GM18519 (cell line): Measurements from ENCODE around the gene GADD45B.
A peak's percentile ranks its signal among the peaks of the same experiment; 100 is the strongest.
"Not testable (repeated sequence)": the region's sequence is repeated elsewhere in the genome, so short reads cannot be mapped to it uniquely, and the experiment has no call there.

ENCODE experiments used
- ATAC-seq: cut with Tn5 transposase; IDR thresholded peaks from one replicate; pipeline ENCODE4 v1.9.1; 2021; ENCODE audit warnings: mild to moderate bottlenecking, moderate library complexity; ENCODE audit not compliant: unreplicated experiment, low FRiP score

The GADD45B gene

DNA sequence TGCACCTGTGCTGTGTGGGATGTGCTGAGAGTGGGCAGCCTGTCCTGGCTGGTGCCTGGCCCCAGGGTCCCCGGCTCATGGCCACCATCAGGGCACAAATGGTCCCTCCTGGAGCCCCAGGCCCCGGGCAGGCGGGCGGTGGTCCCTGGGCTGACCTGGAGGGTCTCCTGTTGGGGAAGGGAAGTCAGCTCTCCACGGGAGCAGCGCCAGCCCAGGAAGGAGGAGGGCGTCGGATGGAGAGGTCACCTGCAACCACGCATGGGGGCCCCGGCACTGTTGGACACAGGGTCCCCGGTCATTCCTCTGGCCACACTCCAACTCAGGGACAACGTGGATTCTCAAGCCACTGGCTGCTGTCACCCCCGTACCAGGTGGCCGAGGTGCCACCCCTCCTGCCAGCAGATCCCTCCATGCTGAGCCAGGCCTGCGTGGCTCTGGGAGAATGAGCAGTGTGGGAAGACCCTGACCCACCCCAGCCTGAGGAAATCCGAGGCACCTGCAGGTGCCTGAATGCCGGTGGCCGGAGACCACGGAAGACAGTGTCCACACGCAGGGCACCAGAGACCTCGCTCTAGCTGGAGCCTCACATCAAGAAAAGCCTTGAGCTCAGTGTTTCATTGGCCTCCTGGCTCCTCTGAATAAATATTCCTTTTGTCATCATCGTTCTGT is 32.7 kb upstream of the GADD45B start:
- ATAC-seq: no peak

DNA sequence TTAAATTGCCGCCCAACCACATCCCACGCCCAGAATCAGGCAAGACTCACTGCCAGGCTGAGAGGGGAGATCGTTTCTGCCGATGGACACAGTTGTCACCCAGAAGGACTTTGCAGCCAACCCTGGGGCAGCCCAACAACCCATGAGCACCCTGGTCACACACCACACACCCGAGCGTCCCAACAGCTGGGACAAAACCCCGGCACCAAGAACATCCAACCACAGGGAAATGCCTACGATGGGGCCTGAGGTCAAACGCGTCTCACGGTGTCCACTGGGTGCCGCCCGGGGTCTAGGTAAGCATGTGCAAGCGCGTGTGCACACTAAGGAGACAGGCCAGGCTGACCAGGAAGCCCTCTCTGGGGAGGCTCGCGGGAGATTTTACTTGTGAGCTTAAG is 32.1 kb upstream of the GADD45B start:
- ATAC-seq: no peak

DNA sequence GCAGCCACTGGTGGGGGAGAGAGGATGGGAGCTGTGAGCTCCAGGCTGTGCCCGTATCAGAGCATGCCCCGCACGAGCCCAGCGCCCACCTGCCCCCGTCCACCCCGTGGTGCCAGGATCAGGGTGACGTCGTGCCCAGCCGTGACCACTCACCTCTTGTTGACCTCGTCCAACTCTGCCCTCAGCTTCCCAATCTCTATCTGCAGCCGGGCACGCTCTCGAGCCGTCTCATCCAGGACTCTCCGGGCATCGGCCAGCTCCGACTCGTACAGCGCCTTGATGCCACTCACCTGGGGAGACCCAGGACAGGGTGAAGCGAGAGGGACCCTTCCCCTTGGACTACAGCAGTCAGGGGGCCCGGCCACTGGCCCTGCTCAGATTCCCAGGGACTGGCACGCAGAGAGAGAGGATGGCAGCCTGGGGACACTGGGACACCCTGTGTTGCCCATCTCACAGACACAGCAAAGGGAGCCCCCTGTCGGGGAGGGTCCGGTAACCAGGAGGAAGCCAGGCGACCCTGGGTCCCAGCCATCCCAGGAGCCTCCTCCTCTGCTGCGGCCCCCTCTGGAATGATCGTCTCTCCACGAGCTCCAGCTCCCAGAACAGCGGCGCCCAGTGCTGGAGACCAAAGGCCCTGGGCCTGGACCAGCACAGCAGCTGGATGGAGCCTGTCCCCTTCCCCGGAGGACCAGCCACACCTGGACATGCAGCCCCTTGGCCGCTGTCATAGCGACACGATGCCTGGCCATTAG is 31.5 kb upstream of the GADD45B start:
- ATAC-seq: no peak

DNA sequence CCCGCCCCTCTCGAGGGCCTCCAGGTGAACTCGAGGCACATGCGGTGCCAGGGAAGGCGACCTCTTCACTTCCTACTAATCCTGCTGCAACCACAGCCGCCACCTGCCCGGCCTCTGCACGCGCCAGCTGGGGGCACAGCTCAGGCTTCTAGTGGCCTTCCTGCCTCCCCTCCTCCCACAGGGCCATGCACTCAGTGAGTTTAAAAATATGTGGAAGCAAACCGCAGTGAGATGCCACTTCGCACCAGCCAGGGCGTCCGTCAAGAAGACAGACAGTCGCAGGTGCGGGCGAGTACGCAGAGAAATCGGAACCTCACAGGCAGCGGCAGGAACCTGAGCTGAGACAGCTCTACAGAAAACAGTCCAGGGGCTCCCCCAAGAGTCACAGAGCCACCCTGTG is 29.5 kb upstream of the GADD45B start:
- no peak for ATAC-seq

DNA sequence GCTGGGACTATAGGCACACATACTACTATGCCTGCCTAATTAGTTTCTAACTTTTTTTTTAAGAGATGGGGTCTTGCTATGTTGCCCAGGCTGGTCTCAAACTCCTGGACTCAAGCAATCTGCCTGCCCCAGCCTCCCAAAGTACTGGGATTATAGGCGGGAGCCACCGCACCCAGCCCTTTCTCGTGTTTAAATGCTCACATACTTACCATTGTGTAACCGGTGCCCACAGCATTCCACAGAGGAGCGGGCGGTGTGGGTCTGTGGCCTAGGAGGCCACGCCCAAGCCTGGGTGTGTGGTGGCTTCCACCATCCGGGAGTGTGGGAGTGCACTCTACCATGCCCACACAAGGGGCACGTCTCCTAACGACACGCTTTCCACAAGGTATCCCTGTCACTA is 26.9 kb upstream of the GADD45B start:
- no peak for ATAC-seq

DNA sequence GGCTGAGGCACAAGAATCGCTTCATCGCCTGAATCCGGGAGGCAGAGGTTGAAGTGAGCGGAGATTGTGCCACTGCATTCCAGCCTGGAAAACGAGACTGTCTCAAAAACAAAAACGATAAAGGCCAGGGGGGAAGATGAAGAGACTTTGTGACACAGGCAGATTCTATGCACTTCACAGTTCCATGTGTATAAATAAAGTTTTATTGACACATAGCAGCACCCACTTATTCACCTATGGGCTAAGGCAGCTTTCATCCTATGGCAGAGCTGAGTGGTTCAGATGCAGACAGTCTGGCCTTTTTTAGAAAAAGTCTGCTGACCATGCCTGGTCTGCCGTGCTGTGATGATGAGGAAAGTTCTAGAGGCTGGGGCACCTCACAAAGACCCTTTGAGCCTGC is 24.8 kb upstream of the GADD45B start:
- no peak for ATAC-seq

DNA sequence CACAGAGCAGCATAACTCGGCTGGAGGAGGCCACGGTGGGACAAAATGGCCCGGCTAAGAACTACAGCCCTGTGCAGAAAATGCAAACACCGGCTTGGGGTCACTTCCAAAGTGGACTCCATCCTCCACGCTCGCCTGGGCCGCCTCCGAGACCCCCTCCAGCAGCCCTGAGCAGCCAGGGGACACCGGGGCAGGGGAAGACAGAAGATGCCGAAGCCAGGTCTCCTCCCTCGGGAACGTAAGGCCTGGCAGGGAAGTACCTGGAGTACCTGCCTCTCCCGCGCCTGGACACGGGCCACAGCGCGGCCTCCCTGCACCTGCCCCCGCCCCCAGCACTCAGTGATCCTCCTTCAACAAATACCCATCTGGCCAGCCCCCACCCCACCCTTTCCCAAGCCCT is 24.2 kb upstream of the GADD45B start:
- no peak for ATAC-seq

DNA sequence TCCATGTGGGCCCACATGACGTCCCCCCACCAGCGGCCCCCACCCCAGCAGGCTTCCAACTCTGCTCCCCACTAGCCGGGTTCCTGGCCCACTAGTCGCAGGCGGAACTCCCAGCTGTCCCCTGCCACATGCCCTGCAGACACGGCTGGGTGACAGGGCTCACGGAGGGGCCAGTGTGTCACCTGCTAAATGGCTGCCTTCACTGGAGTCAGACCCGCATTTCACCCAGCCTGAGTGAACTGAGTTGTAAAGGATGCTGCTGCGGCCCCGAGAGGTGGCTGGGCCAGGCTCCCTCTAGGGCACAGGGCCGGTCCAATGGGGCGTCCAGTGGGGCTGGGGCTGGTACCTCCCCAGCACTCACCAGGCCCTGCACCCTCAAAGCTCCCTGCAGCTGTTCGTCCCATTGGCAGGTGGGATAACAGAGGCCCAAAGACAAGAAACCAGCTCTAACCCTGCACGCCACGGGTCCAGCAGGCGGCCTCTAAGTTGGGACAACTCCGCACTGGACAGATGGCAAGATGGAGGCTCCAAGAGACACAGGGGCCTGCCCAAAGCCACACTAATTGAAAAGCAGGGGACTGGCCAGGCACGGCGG is 22.4 kb upstream of the GADD45B start:
- ATAC-seq: no peak

DNA sequence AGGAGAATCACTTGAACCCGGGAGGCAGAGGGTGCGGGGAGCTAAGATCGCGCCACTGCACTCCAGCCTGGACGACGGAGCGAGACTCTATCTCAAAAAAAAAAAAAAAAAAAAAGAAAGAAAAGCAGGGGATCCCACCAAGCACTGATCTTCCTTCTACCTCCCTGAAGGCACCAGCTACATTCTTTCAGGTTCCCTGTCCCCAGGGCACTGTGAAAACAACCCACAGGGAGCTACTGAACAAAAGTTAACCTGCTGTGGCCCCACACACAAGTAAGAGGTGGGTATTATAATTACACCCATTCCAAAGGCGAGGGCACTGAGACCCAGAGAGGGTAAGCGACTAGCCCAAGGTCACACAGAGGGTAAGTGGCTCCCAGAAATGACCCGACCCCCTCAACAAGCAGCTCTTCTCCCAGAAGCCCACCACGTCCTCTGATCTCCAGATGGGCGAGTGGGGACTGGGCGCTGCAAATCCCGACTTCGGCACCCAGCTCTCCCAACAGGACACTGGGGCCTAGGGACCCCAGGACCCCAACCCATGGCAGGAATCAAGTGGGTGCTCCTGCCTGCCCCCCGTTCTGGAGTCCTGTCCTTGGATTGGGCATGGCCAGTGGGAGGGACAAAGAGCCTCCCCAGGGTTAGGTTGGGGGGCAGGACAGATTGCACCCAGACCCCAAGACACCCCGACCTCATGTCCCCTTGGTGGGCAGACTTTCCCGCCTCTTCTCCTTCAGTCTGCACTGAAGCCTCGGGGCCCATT is 21.5 kb upstream of the GADD45B start:
- no peak for ATAC-seq

DNA sequence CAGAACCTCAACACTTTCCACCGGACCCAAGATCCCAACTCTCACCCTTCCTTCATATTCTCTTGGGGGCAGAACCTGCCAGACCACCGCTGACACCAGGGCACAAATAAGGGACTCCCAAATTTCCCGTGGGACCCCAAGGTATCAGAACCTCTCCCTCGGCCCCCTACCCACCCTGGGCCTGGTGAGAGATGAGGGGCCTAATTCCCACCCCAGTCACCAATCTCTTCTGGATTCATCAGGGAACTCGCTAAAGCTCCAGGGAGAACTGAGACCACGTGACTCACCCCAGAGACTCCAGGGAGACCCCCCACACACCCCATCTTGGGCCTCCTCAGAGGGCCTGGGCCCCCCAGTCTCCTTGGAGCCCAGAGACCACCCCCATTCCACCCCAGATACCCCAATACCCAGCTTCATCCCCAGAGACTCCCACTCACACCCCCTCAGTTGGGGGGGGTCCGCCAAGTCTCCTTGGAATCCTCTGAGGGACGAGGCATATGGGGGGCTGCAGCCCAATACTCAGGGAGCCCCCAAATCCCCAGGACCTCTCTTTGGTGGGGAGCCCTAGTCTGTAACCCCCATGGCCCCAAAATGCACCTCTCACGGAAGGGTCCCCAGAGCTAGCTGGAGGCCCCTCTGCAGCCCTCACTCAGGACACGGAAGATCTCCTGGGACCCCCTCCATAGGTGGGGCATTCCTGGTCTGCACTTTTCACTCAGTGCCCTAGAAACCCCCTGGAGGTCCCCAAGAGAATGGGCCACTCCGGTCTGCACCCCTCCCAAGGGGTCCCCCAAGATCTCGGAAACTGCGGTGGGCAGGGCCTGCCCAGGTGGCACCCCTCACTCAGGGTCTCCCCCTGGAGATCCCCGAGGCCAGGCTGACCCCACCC is 20.7 kb upstream of the GADD45B start:
- ATAC-seq: no peak

DNA sequence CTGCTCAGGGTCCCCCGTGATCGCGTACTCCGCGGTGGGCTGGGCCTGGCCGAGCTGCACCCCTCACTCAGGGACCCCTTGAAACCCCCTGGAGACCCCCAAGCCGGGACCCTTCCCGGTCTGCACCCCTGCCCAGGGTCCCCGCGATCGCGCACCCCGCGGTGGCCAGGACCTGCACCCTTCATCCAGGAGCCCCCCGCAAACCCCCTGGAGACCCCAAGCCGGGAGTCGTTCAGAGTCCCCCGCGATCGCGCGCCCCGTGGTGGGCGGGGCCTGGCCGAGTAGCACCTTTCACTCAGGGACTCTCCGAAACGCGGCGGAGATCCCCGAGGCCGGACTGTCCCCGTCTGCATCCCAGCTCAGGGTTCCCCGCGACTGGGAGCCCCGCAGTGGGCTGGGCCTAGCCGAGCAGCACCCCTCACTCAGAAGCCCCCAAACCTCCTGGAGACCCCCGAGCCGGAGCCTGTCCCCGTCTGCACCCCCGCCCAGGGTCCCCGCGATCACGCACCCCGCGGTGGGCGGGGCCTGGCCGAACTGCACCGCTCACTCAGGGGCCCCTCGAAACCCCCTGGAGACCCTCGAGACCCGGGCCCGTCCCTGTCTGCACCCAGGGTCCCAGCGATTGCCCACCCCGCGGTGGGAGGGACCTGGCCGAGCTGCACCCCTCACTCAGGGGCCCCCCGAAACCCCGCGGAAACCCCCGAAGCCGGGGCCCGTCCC is 19.9 kb upstream of the GADD45B start:
- peak; percentile 15 for ATAC-seq

DNA sequence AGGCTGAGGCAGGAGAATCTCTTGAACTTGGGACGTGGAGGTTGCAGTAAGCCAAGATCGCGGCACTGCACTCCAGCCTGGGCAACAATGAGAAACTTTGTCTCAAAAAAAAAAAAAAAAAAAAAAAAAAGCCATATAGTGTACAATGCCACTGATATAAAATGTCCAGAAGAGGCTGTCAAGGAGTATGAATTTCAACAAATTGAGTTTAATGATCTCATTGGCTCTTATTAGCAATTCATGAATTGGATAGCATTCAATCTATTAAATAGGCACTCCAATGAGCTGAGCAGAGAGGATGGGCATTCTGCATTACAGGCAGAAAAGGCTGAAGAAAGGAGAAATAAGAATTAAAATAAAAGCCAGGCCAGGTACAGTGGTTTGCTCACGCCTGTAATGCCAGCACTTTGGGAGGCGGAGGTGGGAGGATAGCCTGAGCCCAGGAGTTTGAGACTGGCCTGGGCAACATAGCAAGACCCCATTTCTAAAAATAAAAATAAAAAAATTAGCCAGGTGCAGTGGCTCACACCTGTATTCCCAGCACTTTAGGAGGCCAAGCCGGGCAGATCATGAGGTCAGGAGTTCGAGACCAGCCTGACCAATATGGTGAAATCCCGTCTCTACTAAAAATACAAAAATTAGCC is 18.4 kb upstream of the GADD45B start:
- no peak for ATAC-seq

DNA sequence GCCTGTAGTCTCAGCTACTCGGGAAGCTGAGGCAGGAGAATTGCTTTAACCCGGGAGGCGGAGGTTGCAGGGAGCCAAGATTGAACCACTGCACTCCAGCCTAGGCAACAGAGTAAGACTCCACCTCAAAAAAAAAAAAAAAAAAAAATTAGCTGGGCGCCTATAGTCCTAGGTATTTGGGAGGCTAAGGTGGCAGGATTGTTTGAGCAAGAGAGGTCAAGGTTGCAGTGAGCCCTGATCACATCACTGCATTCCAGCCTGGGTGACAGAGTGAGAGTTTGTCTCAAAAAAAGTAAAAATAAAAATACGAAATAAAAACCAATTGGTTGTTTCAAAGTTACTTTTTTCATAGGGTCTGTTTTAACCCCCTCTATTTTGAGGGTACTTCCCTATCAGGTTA is 17.9 kb upstream of the GADD45B start:
- no peak for ATAC-seq

DNA sequence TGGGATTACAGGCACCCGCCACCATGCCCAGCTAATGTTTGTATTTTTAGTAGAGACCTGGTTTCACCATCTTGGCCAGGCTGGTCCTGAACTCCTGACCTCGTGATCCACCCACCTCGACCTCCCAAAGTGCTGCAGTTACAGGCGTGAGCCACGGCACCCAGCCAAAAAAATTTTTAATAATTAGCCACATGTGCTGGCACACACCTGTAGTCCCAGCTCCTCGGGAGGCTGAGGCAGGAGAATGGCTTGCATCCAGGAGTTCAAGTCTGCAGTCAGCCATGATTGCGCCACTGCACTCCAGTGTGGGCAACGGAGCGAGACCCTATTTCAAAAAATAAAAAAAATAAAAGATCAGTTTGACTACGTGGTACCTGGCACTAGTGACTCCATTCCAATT is 17.2 kb upstream of the GADD45B start:
- not testable (repeated sequence) for ATAC-seq

DNA sequence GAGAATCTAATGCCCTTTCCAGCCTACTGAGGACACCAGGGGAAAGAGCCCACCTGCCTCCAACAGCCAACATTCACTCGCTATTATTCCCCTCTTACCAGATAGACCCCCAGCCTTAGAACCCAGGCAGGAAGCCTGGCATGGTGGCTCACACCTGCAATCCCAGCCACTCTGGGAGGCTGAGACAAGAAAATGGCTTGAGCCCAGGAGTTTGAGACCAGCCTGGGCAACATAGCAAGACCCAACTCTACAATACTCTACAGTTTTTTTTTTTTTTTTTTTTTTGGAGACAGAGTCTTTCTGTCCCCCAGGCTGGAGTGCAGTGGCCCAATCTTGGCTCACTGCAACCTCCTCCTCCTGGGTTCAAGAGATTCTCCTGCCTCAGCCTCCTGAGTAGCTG is 15.7 kb upstream of the GADD45B start:
- ATAC-seq: no peak

DNA sequence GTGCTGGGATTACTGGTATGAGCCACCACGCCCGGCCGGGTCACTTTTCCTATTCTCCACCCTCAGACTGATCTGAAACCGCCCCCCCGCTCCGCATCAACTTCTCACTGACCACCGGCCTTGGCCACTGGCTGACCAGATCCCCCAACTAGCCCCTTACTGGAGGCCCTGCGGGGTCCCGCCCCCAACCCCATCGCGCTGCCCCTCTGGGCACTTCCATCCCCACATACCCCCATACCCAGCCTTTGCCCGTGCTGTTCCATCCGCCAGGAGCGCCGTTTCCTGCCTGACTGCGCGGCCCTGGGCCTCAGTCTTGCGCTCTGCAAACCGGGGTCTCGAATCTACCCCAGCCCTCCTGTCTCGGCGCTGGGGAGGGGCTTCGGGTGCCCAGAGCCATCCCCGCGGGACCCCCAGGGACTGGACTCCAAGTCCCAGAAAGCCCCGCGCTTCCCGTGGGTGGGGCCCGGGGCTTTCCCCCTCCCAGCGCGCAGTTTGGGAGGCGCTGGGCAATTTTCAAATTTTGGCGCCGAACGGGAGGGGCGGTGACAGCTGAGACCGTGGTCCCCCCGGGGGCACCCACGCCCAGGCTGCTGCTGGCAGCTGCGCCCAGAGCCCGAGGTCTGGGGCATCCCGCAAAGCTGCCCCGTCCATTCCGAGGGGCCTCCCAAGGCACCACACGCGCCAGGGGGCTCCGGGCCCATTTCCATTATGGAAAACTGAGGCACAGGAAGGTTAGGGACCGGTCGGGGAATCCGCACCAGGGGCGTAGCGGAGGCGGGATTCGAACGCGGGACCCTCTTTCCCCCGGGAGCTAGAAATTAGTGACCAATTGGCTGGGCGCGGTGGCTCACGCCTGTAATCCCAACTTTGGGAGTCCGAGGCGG is 13.9 kb upstream of the GADD45B start:
- ATAC-seq: no peak

DNA sequence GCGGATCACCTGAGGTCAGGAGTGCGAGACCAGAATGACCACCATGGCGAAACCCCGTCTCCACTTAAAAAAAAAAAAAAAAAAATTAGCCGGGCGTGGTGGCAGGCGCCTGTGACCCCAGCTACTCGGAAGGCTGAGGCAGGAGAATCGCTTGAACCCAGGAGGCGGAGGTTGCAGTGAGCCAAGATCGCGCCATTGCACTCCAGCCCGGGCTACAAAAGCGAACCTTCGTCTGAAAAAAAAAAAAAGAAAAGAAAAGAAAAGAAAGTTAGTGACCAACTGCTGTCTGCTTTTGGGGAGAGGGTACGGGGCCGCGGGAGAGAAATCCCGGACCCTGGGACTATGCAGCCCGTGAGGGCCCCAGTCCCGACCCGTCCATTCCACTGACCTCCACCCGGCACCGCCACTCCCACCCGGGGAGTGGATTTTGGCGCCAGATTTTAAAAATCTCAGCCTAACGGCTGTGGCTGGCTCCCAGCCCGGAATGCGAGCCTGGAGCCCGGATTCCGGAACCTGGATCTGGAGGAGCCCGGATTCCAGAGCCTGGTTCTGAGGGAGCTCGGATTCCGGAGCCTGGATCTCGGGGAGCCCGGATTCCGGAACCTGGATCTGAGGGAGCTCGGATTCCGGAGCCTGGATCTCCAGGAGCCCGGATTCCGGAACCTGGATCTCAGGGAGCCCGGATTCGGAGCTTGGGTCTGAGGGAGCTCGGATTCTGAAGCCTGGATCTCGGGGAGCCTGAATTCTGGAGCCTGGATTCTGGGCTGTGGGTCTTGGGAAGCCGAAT is 13.1 kb upstream of the GADD45B start:
- ATAC-seq: no peak
